H54 (cell line): Measurements from ENCODE around the gene CARMIL1.
A peak's percentile ranks its signal among the peaks of the same experiment; 100 is the strongest.
"Not testable (repeated sequence)": the region's sequence is repeated elsewhere in the genome, so short reads cannot be mapped to it uniquely, and the experiment has no call there.

Experiments used
- DNase-seq: peaks from one replicate; pipeline ENCODE4 v3.0.0; 2011; ENCODE audit warnings: low spot score, mixed read lengths; ENCODE audit not compliant: insufficient read length
- FAIRE-seq: peaks from 3 replicates; lab custom pipeline; 2011; peaks lifted over from hg19 to GRCh38; lab: Jason Lieb, UNC
- POLR2A ChIP-seq: IDR thresholded peaks from 2 replicates; pipeline ENCODE4 v1.6.1; 2011; ENCODE audit warnings: low read depth, mild to moderate bottlenecking, low read length

The CARMIL1 gene

DNA sequence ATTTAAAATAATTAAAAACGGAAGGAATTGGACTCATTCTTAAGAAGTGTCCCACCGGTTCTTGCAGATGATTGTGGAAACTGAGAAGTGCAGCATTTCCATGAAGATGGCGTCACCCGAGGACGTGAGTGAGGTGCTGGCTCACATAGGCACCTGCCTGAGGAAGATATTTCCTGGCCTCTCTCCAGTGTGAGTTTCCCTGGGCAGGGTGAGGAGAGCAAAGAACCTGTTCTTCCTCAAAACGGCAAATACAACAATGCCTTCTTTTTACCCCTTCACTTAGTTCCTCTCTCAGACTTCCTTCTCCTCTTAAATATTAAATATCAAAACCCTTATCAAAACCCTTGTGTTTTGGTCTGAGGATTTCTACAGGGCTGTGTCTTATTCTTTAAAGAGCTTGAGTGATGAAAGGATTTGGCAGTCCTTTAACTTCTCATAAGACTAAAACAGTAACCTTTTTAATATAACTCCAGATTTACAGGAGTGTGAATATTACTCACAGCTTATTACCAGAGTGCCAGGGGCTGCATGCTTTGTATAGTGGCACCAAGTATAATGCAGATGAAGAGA, 156.3 kb downstream of the CARMIL1 start:
- DNase-seq: no peak
- TF ChIP-seq POLR2A: no peak
- FAIRE-seq: no peak

GRCh38 chr6:25436760-25437159, 157.6 kb downstream of the CARMIL1 start:
- FAIRE-seq: no peak
- TF ChIP-seq POLR2A: no peak
- no peak for DNase-seq

DNA sequence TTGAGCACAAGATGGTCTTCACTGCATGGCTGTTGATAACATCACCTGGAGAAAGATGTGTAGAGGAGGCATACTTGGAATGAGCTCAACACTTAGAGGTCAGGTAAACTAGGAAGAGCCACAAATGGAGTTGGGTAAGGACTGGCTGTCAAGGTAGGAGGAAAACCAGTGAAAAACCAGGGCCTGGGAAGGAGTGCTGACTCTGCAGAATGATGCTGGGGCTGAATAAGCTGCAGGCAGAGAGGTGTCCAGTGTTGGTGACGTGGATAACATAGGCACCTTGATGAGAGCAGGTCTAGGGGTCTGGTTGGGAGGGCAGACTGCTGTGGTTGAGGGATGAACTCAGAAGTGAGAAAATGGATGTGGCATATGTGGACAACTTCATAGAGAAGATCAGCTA, 160.2 kb downstream of the CARMIL1 start:
- TF ChIP-seq POLR2A: no peak
- no peak for DNase-seq
- no peak for FAIRE-seq

DNA sequence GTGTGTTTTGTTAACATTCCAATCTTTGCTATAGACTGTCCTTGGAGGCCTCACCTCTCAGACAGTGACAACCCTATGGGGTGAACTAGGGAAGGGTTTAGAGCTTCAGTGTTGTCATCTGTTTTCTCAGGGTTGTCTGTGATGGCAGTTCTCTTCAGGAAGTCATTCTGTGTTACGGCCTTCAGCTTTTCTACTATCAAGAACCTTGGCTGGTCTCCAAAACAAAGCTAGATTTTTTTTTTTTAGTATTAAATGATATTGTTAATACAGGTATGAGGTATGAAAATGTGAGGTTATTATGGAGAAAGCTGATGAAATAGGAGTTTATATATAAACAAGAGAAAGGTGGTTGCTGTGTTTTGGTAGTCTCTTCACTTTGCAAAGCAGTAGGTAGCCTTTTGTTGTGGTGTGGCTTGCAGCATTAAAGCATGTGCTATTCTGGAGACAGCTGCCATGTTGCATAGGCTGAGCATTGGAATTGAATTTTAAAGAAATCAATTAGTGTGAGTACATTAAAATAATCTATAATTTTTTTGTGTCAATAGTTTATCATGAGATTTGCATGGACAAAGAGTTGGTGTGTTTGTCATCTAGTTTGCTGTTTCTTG, 162.6 kb downstream of the CARMIL1 start:
- no peak for TF ChIP-seq POLR2A
- FAIRE-seq (no peak), DNase-seq (no peak)

GRCh38 chr6:25442898-25443297, 163.7 kb downstream of the CARMIL1 start:
- DNase-seq (no peak), FAIRE-seq (no peak)
- TF ChIP-seq POLR2A: no peak

GRCh38 chr6:25444521-25444920, 165.3 kb downstream of the CARMIL1 start:
- not testable (repeated sequence) for DNase-seq, FAIRE-seq

DNA sequence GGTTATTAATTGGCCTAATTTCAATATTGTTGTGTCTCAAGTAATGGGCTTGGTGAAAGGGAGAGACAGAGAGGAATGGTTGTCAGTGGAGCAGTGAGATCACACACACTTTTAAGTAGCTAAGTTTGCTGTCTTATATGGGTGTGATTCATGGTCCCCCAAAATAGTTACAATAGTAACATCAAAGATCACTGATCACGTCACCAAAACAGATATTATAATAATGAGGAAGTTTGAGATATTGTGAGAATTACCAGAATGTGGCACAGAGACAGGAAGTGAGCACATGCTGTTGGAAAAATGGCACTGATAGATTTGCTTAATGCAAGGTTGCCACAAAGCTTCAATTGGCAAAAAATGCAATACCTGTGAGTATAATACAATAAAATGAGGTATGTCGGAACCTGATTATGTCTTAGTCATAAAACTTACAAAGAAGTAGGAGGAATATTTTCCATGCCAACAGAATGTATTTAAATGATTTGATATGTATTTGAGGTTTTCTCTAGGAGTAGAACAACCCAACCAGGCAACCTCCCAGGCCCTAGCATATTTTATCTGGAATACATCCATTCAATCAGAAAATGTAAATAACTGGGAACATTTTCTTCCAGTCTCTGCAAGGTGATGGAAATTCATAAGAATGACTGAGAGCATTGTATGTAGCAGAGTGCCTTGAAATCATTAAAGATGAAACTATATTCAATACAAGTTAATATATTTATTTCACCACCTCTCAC, 167.8 kb downstream of the CARMIL1 start:
- FAIRE-seq: no peak
- no peak for DNase-seq
- no peak for TF ChIP-seq POLR2A

DNA sequence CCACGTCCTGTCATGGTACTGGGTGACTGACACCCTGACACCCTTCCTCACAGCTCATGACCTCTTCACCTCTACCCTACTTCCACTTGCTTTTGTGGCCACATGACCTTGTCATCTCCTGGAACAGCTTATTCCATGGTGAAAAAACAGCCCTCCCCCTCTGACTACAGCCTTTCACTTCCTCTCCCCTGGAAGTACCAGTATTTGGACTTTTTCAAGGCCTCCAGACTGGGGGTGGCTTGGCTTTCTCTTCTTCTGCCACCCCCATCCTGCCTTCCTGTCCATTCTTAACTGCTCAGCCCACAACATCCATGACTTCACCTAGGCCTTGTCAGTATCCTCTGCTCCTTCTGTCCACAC, 168.4 kb downstream of the CARMIL1 start:
- no peak for TF ChIP-seq POLR2A
- DNase-seq (no peak), FAIRE-seq (no peak)

- no peak for DNase-seq
- no peak for FAIRE-seq
- no peak for TF ChIP-seq POLR2A
Observed at GRCh38 chr6:25448965-25449538, 169.9 kb downstream of the CARMIL1 start.

DNA sequence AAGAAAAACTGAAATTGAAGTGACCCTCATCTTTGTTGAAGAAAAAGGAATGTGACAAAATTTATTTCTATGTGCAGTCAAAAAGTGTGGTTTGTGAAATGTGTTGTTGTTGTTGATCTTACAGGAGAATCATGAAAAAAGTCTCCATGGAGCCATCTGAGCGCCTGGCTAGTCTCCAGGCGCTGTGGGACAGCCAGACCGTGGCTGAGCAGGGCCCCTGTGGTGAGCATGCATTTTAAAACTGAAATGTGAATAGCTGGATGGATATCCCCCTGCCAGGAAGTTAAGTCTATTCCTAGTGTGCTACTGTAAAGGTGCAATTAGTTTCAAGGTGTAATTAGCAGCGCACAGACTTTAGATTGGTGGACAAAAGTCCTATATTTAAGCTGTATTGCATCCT, 170.6 kb downstream of the CARMIL1 start:
- FAIRE-seq (peak; percentile 23), DNase-seq (no peak)

GRCh38 chr6:25450469-25451198, 171.5 kb downstream of the CARMIL1 start:
- TF ChIP-seq POLR2A: no peak
- FAIRE-seq: no peak

More for the DNA sequence above, 170.6 kb downstream of the CARMIL1 start:
- no peak for TF ChIP-seq POLR2A

GRCh38 chr6:25452031-25452430, 172.9 kb downstream of the CARMIL1 start:
- DNase-seq (no peak), FAIRE-seq (no peak)
- no peak for TF ChIP-seq POLR2A

More at GRCh38 chr6:25450469-25451198, 171.5 kb downstream of the CARMIL1 start:
- DNase-seq: no peak

GRCh38 chr6:25453288-25453687, 174.1 kb downstream of the CARMIL1 start:
- TF ChIP-seq POLR2A: no peak
- DNase-seq (no peak), FAIRE-seq (no peak)

DNA sequence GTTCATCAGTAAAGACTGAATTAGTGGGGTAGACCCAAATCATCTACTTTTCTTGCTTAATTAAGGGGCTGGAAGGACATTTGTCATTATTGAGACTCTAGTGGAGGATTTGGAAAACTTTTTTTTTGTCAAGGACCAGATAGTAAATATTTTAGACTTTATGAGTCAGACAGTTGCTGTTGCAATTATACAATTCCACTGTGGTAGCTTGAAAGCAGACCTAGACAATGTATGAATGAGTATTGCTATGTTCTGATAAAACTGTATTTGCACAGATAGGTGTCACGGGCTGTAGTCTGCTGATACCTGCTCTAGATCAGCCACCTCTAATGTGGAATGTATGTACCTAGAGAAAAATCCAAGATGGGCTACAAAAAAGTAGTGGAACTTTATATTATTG, 175.0 kb downstream of the CARMIL1 start:
- no peak for TF ChIP-seq POLR2A
- FAIRE-seq: no peak
- DNase-seq: no peak
